UCSD-AML1 (cell line): ENCODE measurements around the gene KRTAP6-2.

Source experiments
- DNase-seq: peaks from one replicate; lab custom pipeline; 2025; ENCODE audit not compliant: unreplicated experiment; lab: John Stamatoyannopoulos, UW

The KRTAP6-2 gene

DNA sequence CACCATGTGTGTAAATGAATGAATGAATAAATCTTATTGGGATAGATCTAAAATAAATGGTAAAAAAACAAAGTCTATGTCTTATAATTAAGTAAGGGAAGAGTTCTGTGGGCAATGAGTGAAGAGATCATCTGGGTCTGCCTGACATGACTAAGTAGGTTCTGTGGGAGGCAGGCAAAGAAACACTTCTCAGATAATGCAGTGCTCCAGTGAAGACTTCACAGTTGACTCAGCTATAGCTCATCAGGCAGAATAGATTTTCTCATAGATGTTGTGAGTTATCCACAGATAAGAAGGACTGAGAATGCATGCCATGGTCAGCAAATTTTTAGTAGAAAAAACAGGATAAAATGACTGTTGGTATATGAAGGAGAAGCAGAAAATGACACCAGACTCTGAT, 20.9 kb downstream of the KRTAP6-2 start:
- DNase-seq = no peak

DNA sequence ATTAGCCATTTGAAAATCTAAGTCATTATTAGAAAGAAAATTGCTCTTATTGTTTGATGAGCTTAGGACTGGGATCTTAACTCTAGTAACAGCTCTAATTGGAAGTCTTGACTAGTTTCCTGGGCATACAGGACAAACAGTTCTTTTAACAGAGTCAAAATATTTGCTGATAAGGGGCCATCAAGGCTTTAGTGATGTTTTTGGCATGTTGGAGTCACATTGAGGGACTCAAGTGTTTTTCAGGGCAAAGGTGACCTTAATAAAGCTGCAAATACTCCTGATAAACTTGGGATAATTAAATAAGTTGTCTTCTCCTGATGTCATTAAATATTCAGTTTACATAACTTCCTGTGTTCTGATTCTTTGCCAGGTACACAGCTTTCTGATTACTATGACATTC, 31.1 kb downstream of the KRTAP6-2 start:
- no peak for DNase-seq

DNA sequence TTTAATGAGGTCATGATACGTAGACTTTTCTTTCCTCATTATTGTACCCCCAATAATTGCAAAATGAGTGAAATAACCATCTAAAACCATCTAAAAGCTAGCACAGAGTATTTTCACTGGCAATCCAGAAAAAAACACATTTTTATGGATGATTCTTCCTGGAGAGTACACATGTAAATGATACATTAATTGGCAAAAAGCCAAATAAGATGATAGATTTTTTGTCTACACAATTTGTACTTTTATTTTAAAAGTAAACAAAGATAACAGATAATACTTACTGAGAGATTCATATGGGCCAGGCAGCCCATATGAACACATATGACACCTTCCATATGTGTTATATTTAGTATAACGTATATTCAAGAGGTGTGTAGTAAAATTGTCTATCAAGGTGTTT, 35.1 kb downstream of the KRTAP6-2 start:
- DNase-seq = no peak

DNA sequence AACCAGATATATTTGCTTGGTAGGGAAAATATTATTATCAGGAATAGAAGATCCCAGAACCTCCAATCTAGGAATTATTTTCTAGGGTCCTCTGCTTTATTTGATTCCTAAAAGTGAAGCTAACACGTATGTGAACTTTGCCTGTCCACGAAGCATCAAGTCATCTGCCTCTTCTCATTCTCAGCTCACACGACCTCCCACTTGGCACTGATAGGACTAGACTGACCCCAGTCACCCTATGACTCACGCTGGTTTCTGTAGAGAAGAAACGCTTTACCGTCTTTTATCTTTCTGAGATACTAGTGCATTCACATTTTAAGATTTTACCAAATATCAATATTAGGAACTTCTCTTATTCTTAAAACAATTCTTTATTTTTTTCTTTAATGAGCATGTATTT, 35.6 kb downstream of the KRTAP6-2 start:
- no peak for DNase-seq

DNA sequence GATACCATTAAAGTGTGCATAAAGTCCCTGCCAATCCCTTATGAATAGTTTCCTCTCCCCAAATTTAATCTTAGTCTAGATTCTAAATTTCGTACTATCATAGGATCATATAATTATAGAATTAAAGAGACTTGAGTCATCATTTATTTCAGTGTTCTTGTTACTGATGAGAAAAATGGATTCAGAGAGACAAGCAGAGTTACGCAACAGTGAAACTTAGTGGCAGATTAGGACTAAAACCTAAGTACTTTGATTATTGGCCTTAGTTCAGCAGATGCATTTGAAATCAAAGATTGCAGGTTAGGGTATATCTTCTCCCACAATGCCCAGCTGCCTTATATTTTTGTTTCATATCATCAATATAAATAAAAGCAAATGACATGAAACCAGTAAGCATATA, 36.7 kb downstream of the KRTAP6-2 start:
- no peak for DNase-seq

DNA sequence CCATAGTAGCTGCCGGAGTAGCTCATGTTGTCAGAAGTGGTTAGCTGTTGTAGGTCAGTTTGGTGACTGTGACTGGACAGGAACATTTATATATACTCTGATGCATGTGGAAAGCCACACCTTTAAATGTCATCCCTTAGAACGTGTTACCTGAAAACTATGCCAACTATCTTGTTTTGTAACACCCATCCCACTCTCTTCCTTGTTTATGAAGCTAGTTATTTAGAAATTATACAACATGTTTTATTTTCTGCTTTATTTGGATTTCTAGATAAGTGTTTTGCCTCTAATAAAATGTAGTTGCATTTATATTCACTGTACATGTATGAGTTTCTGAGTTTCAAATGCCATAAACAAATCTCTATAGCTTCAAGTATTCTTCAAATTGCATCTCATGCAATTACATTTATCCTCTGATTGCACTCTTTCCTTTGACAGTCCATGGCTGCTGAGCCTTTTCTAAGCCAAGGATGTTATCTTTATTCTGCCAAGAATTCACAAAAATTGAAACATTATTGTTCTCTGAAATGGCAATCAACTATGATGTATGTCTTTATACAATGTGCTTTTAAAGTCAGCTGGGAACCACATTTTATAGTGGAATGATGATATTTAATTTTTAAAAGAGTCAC, 37.3 kb downstream of the KRTAP6-2 start, which contains the start of gene KRTAP19-7:
Gene KRTAP19-7 (minus strand): TSS at position 51 of the 632 bp plus-strand sequence. CDS start 25 bp downstream, at position 26.
- no peak for DNase-seq

DNA sequence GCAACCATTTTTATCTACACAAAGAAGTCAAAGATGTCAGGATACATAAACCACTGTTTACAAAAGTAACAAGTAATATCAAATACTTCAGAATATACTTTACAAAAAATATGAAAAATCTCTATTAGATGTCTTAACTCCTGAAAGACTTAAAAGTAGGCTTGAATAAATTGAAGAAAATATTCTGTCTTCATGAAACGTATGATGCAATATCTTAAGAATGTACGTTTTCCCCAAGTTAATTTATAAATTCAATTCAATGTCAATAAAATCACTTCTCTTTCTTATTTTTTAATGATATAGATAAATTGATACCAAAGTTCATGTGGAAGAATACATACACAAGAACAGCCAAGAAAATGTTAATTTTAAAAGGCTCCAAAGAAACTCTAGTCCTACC, 43.6 kb downstream of the KRTAP6-2 start:
- DNase-seq = no peak

DNA sequence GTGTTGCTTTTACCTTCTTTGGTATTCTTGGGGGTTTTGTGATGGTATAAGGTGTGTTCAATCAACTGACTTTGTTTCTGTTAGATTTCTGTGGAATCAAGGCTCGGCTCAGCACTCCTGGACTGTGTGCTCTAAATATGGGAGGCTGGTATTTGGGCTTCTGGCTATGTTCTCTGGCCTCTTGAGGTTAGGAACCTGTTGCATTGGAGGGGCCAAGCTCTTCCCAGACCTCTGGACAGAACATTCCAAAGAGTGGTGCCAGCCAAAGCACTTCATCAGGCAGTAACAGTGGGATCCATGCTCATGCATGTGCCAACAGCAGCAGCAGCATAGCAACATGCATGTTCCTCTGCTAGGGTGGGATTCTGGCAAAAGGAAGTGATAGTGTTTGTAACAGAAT, 45.9 kb downstream of the KRTAP6-2 start:
- DNase-seq = no peak
